ENCODE data around the gene LRIF1. TPM values are rescaled to one million over a fixed set of nuclear protein-coding genes. Genes with fewer than 3 reads are reported as not detected.

The LRIF1 gene
- total and polyA plus RNA-seq, 9 donors: 6.2 to 8.5 (median 7.1) TPM

GRCh38 chr1:110899458-110899843, 64.3 kb downstream of the LRIF1 start:
- no peaks in the 10 kb centered on the region for H3K4me1 ChIP-seq (ENCODE audit: control insufficient read depth, insufficient read depth, low read length)
- no peaks in the 10 kb centered on the region for H3K27me3 ChIP-seq (ENCODE audit: control insufficient read depth, insufficient read depth, low read length)
- no peaks in the 10 kb centered on the region for H3K9me3 ChIP-seq (replicated peaks; ENCODE audit: control insufficient read depth, low read depth, low read length)
- no peak for DNase-seq
- WGBS (ENCODE audit: insufficient coverage): no CpG with 5 or more reads among the region's 1 CpG
- H3K27ac ChIP-seq (ENCODE audit: low read length): no peak overlapping the region
- H3K36me3 ChIP-seq (ENCODE audit: control insufficient read depth, insufficient read depth, low read length): no peaks in the 10 kb centered on the region
- no peak overlapping the region for H3K4me3 ChIP-seq (ENCODE audit: low read length)

- 80% methylated on average over 2 of the region's 3 CpGs for WGBS (ENCODE audit: insufficient coverage)
- no peak for DNase-seq
Observed at GRCh38 chr1:110898734-110899457, 64.8 kb downstream of the LRIF1 start.

DNA sequence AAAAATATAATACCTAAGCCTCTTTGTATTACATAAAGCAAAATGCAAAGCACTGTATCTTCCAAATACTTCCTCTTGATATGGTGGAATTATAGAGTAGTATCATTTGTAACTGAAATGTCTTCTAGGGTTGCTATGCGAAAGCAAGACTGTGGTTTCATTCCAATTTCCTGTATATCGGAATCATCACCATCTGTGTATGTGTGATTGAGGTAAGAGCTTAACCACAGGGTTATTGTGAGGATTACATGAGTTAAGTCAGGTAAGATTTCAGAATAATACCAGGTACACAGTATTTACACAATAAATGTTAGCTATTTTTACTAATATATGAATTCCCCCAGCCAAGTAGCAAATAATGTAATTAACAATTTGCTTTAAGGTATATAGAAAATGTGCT, 66.0 kb downstream of the LRIF1 start:
- no CpG with 5 or more reads among the region's 2 CpGs for WGBS (ENCODE audit: insufficient coverage)
- no peak overlapping the region for H3K27ac ChIP-seq (ENCODE audit: low read length)
- no peaks in the 10 kb centered on the region for H3K9me3 ChIP-seq (replicated peaks; ENCODE audit: control insufficient read depth, low read depth, low read length)
- no peaks in the 10 kb centered on the region for H3K4me1 ChIP-seq (ENCODE audit: control insufficient read depth, insufficient read depth, low read length)
- H3K36me3 ChIP-seq (ENCODE audit: control insufficient read depth, insufficient read depth, low read length): no peaks in the 10 kb centered on the region
- no peak overlapping the region for H3K4me3 ChIP-seq (ENCODE audit: low read length)
- H3K27me3 ChIP-seq (ENCODE audit: control insufficient read depth, insufficient read depth, low read length): no peaks in the 10 kb centered on the region
- DNase-seq: no peak

More at GRCh38 chr1:110898734-110899457, 64.8 kb downstream of the LRIF1 start:
- Histone ChIP-seq H3K4me1 (ENCODE audit: control insufficient read depth, insufficient read depth, low read length) (no peaks in the 10 kb centered on the region), H3K27ac (ENCODE audit: low read length) (no peak overlapping the region), H3K36me3 (ENCODE audit: control insufficient read depth, insufficient read depth, low read length) (no peaks in the 10 kb centered on the region), H3K27me3 (ENCODE audit: control insufficient read depth, insufficient read depth, low read length) (no peaks in the 10 kb centered on the region), H3K9me3 (replicated peaks; ENCODE audit: control insufficient read depth, low read depth, low read length) (no peaks in the 10 kb centered on the region), H3K4me3 (ENCODE audit: low read length) (no peak overlapping the region)

Other genes with a start within 250 kb of the LRIF1 start
- gene CD53, start 90.8 kb downstream of the LRIF1 start, total RNA-seq: 8.2 TPM
- gene CD53, start 90.8 kb downstream of the LRIF1 start, polyA plus RNA-seq (ENCODE audit: insufficient read depth in 1 of 8, insufficient read length in 8 of 8, low replicate concordance in 1 of 8): 1 to 10 TPM; 7.0 to 9.6 (median 7.7) TPM
- 31.4 TPM for gene DRAM2, start 176.2 kb upstream of the LRIF1 start, total RNA-seq
- gene DRAM2, start 176.2 kb upstream of the LRIF1 start, polyA plus RNA-seq (ENCODE audit: insufficient read depth in 1 of 8, insufficient read length in 8 of 8, low replicate concordance in 1 of 8): 10 to 100 TPM; 34.5 to 45.0 (median 39.5) TPM
- gene CEPT1, start 176.3 kb upstream of the LRIF1 start, total RNA-seq: 25.5 TPM
- gene CEPT1, start 176.3 kb upstream of the LRIF1 start, polyA plus RNA-seq (ENCODE audit: insufficient read depth in 1 of 8, insufficient read length in 8 of 8, low replicate concordance in 1 of 8): 10 to 100 TPM; 17.7 to 26.2 (median 22.8) TPM
- gene DENND2D, start 236.7 kb upstream of the LRIF1 start, total RNA-seq: 2.5 TPM
- gene DENND2D, start 236.7 kb upstream of the LRIF1 start, polyA plus RNA-seq (ENCODE audit: insufficient read depth in 1 of 8, insufficient read length in 8 of 8, low replicate concordance in 1 of 8): 1 to 10 TPM in 6 of 8 donors, under 1 TPM in 2; 0.94 to 3.2 (median 1.3) TPM

All from muscle of leg (tissue), 11 donors.